ENCODE results near the gene AEBP1.

The AEBP1 gene

DNA sequence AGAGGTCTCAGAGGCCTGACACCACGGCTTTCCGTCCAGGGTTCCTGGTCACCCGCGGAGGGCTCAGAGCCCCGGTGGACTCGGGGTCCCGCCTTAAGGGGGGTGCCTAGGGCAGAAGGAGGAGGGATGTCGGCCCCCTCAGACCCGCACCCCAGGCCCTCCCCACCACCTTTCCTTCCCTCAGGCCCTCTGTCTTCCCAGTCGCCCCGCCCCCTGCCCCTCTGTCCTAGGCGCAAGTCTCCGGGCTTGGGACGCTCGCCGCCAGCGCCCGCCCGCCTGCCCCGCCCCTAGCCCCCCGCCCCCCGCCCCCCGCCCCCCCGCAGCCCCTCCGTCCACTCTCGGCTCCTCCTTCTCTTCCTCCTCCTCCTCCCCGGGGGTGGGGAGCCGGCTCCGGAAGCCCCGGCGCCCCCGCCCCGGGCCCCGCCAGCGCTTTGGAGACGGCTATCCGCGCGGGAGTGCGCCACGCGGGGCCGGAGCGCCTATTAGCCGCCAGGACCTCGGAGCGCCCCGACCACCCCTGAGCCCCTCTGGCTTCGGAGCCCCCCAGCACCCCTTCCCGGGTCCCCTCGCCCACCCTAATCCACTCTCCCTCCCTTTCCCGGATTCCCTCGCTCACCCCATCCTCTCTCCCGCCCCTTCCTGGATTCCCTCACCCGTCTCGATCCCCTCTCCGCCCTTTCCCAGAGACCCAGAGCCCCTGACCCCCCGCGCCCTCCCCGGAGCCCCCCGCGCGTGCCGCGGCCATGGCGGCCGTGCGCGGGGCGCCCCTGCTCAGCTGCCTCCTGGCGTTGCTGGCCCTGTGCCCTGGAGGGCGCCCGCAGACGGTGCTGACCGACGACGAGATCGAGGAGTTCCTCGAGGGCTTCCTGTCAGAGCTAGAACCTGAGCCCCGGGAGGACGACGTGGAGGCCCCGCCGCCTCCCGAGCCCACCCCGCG, at the start of gene AEBP1:
AEBP1 (plus strand) TSS at position 423 of the 937 bp plus-strand sequence; CDS start at position 744, 321 bp downstream.
- DNase-seq, result peak; percentile 49

DNA sequence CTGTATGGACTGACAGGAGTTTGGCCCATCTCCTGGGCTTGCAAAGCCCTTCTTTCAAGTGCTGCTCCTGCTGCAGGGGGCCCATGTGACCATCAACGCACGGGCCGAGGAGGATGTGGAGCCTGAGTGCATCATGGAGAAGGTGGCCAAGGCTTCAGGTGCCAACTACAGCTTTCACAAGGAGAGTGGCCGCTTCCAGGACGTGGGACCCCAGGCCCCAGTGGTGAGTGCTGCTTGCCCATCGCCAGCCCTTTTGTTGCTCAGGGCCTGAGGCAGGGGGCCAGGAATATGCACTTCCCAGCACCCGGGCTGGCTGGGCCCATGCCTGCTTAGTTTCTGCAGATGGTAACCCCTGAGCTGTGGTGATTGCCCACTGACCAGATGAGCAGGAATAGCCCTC, 47.5 kb upstream of the AEBP1 start:
- DNase-seq, result no peak

DNA sequence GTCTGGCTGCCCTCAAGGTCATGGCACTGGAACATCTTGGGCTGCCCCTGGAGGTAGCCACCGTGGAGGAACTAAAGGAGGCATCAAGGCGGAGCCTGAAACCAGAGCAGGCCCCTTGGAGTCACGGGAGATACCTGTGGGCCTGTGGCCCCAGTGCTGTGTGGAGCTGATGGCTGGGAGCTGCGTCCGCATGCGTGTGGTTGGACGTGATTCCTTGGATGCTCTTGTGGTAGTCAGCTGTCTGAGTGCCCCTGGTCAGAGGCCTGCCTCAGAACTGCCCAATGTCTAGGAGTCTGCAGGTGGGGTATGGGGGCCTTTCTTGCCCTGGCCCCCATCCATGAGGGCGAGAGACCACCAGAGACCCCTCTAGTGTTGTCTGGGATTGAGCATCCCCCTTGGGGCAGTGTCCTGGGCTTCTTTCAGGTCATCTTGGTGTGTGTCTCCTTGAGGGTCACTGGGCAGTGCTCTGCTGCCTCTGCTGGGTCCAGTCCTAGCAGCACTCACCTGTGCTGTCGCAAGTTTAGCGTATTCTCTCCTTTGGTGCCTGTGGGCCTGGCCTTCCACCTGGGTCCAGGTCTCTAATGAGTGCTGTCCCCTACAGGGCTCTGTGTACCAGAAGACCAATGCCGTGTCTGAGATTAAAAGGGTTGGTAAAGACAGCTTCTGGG, 46.8 kb upstream of the AEBP1 start:
- DNase-seq, result no peak

DNA sequence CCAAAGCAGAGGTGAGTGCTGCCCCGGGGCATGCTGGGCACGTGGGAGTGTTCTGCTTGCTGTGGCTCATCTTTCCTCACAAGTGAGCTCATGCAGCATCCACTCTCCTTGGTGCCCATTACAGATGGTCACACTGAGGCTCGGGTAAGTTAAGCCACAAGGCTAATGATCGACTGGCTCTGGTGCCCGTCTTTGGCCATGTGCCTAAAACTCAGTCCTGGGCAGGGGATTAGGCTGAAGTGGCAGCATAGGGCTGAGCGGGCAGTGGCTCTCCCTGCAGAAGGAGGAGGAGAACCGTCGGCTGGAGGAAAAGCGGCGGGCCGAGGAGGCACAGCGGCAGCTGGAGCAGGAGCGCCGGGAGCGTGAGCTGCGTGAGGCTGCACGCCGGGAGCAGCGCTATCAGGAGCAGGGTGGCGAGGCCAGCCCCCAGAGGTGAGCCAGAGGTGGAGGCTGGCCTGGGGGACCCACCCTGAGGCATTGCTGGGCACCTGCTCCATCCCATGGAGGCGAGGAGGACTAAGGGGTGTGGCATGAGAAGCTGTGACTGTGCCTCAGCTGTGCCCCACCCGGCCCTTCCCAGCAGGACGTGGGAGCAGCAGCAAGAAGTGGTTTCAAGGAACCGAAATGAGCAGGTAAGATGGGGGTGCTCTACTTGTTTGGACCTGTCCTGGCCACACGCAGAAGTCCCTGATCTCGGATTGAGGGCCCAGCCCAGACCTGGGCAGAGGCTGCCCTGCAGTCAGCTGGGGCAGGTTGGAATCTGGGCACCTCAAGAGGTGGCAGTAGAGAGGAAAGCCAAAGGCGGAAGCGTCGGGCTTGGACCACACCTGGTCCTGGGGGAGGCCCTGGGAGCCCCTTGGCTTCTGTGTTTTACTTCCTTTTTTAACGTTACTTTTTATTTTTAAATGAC, 46.0 kb upstream of the AEBP1 start:
- DNase-seq, result no peak

GRCh38 chr7:44058759-44059218, 45.4 kb upstream of the AEBP1 start:
- DNase-seq, result no peak

DNA sequence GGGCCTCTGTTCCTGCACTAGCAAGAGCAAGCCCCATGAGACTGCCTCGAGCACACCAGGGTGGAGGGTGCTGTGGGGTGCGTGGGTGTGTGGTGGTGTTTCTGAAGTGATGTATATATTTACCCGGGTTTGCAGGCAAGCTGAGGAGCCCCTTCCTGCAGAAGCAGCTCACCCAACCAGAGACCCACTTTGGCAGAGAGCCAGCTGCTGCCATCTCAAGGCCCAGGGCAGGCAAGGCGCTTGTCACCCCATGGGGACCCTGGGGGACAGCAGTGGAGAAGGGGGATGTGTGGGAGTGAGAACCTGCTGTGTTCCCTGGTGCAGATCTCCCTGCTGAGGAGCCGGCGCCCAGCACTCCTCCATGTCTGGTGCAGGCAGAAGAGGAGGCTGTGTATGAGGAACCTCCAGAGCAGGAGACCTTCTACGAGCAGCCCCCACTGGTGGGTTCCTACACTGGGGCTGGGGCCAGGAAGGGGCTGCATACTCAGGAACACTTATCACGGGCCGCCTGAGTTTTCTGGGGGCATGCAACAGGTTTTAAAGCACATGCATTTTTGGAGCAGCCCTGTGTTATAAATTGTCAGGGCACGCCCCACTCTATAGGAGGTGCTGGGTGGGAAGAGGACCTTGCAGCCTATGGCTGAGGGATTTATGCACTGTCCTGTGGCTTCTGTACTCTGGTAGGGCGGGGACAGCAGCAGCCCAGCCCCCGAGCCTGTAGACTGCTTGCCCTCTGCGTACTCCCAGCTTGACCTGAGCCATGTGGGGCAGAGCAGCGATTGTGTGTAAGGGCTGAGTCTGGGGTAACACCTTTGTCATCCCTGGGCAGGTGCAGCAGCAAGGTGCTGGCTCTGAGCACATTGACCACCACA, 44.7 kb upstream of the AEBP1 start:
- no peak for DNase-seq

DNA sequence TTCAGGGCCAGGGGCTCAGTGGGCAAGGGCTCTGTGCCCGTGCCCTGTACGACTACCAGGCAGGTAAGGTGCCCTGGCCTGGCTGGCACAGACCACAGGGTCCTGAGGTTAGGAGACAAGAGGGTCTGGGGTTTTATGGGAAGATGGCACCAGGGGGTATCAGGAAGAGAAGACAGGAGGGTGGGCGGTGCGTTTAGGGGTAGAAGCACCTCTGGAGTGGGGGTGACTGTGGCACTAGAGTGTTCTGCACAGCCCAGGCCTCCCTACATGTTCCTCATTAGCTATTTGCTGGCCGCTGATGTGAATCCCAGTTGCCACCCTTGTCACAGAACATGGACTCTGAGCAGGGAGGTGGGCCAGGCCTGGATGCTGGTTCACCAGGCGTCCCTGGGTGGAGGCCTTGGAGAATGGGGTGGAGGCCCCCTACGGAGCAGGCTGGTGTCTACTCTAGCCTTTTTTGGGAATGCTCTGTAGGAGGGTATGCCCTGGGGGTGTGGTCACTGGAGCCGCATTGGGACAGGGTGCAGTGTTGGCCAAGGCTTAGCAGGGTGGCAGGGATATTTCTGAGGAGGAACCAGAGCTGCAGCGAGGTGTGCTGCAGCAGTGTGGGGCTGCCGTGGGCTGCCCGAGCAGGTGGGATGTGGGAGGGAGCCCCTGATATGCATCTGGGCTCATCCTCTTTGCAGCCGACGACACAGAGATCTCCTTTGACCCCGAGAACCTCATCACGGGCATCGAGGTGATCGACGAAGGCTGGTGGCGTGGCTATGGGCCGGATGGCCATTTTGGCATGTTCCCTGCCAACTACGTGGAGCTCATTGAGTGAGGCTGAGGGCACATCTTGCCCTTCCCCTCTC, 43.8 kb upstream of the AEBP1 start:
- no peak for DNase-seq

DNA sequence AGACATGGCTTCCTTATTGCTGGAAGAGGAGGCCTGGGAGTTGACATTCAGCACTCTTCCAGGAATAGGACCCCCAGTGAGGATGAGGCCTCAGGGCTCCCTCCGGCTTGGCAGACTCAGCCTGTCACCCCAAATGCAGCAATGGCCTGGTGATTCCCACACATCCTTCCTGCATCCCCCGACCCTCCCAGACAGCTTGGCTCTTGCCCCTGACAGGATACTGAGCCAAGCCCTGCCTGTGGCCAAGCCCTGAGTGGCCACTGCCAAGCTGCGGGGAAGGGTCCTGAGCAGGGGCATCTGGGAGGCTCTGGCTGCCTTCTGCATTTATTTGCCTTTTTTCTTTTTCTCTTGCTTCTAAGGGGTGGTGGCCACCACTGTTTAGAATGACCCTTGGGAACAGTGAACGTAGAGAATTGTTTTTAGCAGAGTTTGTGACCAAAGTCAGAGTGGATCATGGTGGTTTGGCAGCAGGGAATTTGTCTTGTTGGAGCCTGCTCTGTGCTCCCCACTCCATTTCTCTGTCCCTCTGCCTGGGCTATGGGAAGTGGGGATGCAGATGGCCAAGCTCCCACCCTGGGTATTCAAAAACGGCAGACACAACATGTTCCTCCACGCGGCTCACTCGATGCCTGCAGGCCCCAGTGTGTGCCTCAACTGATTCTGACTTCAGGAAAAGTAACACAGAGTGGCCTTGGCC, 43.0 kb upstream of the AEBP1 start:
- no peak for DNase-seq

- DNase-seq, result no peak
These were observed 42.4 kb upstream of the AEBP1 start for GRCh38 chr7:44061645-44062179.

- DNase-seq, result no peak
These were observed 41.8 kb upstream of the AEBP1 start for GRCh38 chr7:44062180-44062902.

DNA sequence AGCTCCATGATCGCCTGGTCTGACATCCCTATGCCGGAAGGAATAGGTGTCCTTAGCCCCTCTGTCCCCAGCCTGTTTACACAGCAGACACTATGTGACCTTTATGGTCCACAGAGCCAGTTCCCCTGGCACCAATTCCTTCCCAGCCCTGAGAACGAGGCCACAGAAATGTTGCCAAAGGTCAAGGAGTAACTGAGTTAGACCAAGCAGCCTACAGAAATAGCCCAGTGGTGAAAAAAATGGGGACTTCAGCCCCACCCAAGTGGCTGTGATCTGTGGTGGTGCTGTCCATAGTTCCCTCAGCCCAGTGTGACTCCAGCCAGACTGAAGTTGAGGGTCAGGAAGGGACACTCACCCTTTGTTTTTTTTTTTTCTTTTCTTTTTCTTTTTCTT, 41.2 kb upstream of the AEBP1 start:
- no peak for DNase-seq

- no peak for DNase-seq
These were observed 40.6 kb upstream of the AEBP1 start for GRCh38 chr7:44063547-44063893.

GRCh38 chr7:44063894-44064651, 40.1 kb upstream of the AEBP1 start:
- no peak for DNase-seq

GRCh38 chr7:44064791-44065430, 39.2 kb upstream of the AEBP1 start:
- DNase-seq, result no peak

- no peak for DNase-seq
These were observed 38.6 kb upstream of the AEBP1 start, which contains the start of gene PGAM2 for GRCh38 chr7:44065431-44066110. Gene PGAM2, minus strand, starts transcription at chr7:44065567. Its CDS starts 38 bp downstream, at chr7:44065529.

GRCh38 chr7:44066111-44066460, 38.1 kb upstream of the AEBP1 start:
- DNase-seq, result no peak

DNA sequence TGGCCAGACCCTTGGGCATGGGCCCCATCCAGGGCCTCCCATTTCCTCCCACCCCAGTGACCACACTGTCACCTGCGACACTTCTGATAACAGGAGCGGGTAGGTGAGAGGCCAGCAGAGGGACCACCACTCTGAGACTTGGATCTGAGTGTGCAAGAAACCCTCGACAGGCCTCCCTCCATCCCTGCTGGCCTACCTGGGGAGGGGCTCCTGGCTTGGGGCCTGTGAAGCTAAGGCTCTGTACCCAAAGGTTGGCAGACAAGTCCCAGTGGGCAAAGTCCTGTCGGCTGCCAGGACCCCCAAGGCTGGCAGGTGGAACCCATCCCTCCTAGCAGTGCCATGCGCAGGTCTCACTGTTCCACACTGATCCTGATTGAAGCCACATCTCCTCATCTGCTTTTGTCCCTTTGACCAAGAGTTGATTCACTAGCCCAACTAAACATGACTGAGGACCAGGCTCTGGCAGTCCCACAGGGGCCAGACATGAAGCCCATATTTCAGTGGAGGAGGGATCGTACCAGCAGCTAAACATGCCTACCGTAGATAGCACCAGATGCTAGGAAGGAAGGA, 37.6 kb upstream of the AEBP1 start:
- no peak for DNase-seq

Measured in DMS53 (cell line).